Liver (tissue), 3 donors: Measurements from ENCODE around the gene PSMG3.

Experiments used
- CTCF ChIP-seq: fragments of 150-350 bp; IDR thresholded peaks from 2 replicates; pipeline ENCODE4 v1.5.1; 2017; ENCODE audit warnings: improper control_type of control experiment, low read depth, low read length; ENCODE audit not compliant: missing input control
- EGR1 ChIP-seq, 2 donors: IDR thresholded peaks; 2 replicates each; pipeline ENCODE4 v1.6.1; 2016 to 2018; ENCODE audit warnings: antibody characterized with exemption in 2 of 2, low read depth in 2 of 2
- FOXA2 ChIP-seq: IDR thresholded peaks from 2 replicates; pipeline ENCODE4 v1.6.1; 2016; ENCODE audit warnings: antibody characterized with exemption
- JUND ChIP-seq, 2 donors: IDR thresholded peaks; 2 replicates each; pipeline ENCODE4 v1.6.1; 2016; ENCODE audit warnings: antibody characterized with exemption in 2 of 2
- RAD21 ChIP-seq, 2 donors: IDR thresholded peaks; 2 replicates each; pipeline ENCODE4 v1.6.1; 2016; ENCODE audit warnings: antibody characterized with exemption in 2 of 2, mild to moderate bottlenecking in 2 of 2
- SP1 ChIP-seq: IDR thresholded peaks from 2 replicates; pipeline ENCODE4 v1.6.1; 2018; ENCODE audit warnings: antibody characterized with exemption, mild to moderate bottlenecking
- ZBTB33 ChIP-seq: IDR thresholded peaks from 2 replicates; pipeline ENCODE4 v1.6.1; 2016; ENCODE audit warnings: antibody characterized with exemption
- TF ChIP-seq, protein P1 (sequence below): IDR thresholded peaks from 2 replicates; pipeline ENCODE4 v1.6.1; 2016; ENCODE audit warnings: antibody characterized with exemption, mild to moderate bottlenecking
- TF ChIP-seq, protein P2 (sequence below): IDR thresholded peaks from 2 replicates; pipeline ENCODE4 v1.6.1; 2016; ENCODE audit warnings: antibody characterized with exemption
- donor health status: healthy.
- donor health status: healthy.

DNA sequence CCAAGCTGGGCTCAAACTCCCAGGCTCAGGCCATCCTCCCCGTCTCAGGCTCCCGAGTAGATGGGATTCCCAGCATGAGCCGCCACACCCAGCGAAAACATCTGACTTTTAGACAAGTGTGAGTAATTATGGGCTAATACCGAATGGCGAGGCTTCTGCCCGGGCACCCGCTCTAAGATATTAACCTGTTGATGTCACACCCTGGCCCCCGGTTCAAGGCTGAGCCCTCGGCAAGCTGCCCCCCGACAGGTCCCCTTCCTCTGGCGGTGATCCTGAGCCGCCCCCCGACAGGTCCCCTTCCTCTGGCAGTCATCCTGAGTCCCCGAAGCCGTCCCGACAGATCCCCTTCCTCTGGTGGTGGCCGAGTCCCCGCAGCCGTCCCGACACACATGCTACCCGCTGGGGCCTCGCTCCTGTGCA lies 5.2 kb downstream of the PSMG3 start:
- TF ChIP-seq CTCF (no peak), JUND (IDR thresholded peaks at IDR 0.05) (no peak), ZBTB33 (no peak), RAD21 (IDR thresholded peaks at IDR 0.05) (no peak), FOXA2 (no peak), SP1 (no peak), EGR1 (IDR thresholded peaks at IDR 0.05; ENCODE audit: low read depth in 2 of 2) (no peak)
- TF ChIP-seq, protein P1, sequence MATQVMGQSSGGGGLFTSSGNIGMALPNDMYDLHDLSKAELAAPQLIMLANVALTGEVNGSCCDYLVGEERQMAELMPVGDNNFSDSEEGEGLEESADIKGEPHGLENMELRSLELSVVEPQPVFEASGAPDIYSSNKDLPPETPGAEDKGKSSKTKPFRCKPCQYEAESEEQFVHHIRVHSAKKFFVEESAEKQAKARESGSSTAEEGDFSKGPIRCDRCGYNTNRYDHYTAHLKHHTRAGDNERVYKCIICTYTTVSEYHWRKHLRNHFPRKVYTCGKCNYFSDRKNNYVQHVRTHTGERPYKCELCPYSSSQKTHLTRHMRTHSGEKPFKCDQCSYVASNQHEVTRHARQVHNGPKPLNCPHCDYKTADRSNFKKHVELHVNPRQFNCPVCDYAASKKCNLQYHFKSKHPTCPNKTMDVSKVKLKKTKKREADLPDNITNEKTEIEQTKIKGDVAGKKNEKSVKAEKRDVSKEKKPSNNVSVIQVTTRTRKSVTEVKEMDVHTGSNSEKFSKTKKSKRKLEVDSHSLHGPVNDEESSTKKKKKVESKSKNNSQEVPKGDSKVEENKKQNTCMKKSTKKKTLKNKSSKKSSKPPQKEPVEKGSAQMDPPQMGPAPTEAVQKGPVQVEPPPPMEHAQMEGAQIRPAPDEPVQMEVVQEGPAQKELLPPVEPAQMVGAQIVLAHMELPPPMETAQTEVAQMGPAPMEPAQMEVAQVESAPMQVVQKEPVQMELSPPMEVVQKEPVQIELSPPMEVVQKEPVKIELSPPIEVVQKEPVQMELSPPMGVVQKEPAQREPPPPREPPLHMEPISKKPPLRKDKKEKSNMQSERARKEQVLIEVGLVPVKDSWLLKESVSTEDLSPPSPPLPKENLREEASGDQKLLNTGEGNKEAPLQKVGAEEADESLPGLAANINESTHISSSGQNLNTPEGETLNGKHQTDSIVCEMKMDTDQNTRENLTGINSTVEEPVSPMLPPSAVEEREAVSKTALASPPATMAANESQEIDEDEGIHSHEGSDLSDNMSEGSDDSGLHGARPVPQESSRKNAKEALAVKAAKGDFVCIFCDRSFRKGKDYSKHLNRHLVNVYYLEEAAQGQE, result no peak
- TF ChIP-seq, protein P2, sequence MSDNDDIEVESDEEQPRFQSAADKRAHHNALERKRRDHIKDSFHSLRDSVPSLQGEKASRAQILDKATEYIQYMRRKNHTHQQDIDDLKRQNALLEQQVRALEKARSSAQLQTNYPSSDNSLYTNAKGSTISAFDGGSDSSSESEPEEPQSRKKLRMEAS, result no peak
